Heart left ventricle (tissue), 16 donors: ENCODE measurements around the gene SRPK2. TPM values are rescaled to one million over a fixed set of nuclear protein-coding genes. Genes with fewer than 3 reads are reported as not detected.
A peak's percentile ranks its signal among the peaks of the same experiment; 100 is the strongest.

Experiments
- ATAC-seq, 4 donors: fragments of 200-7000 bp; cut with Tn5 transposase; one replicate each; pipeline ENCODE4 v1.9.1; 2020 to 2022; ENCODE audit warnings: moderate library complexity in 4 of 4, mild to moderate bottlenecking in 3 of 4, moderate number of reproducible peaks in 1 of 4
- DNase-seq, 5 donors: peaks; one replicate each; pipeline ENCODE4 v3.0.0-alpha.2; 2020
- H3K27ac ChIP-seq, 12 donors: fragments of 200-600 bp; sonication (generic) in 4 of 12; one replicate each; pipeline versions ENCODE4 v1.5.0 to v1.8.0; 2016 to 2022; ENCODE audit warnings: mild to moderate bottlenecking in 2 of 12
- H3K27me3 ChIP-seq, 9 donors: fragments of 200-600 bp; sonication (generic) in 2 of 9; one replicate each; pipeline versions ENCODE4 v1.5.1 to v1.8.0; 2016 to 2022; ENCODE audit warnings: mild to moderate bottlenecking in 3 of 9
- H3K36me3 ChIP-seq, 9 donors: fragments of 200-600 bp; sonication (generic) in 2 of 9; one replicate each; pipeline versions ENCODE4 v1.5.0 to v1.8.0; 2018 to 2022; ENCODE audit warnings: mild to moderate bottlenecking in 2 of 9
- H3K4me1 ChIP-seq, 12 donors: fragments of 200-600 bp; sonication (generic) in 4 of 12; one replicate each; pipeline versions ENCODE4 v1.5.0 to v1.8.0; 2016 to 2022; ENCODE audit warnings: mild to moderate bottlenecking in 3 of 12
- H3K4me3 ChIP-seq, 12 donors: fragments of 200-600 bp; sonication (generic) in 4 of 12; one replicate each; pipeline versions ENCODE4 v1.5.0 to v1.8.0; 2017 to 2022; ENCODE audit warnings: mild to moderate bottlenecking in 9 of 12, moderate library complexity in 4 of 12
- H3K9me3 ChIP-seq, 12 donors: fragments of 200-600 bp; sonication (generic) in 4 of 12; one replicate each; pipeline versions ENCODE4 v1.5.0 to v1.8.0; 2016 to 2022; ENCODE audit warnings: mild to moderate bottlenecking in 1 of 12
- CTCF ChIP-seq, 12 donors: fragments of 200-600 bp; sonication (generic) in 4 of 12; IDR thresholded peaks; one replicate each; pipeline versions ENCODE4 v1.5.0 to v1.8.0; 2018 to 2022; ENCODE audit warnings: antibody characterized with exemption in 12 of 12, mild to moderate bottlenecking in 5 of 12
- POLR2A ChIP-seq, 2 donors: fragments of 450-650 bp; IDR thresholded peaks; one replicate each; pipeline ENCODE4 v1.6.1; 2017; ENCODE audit warnings: antibody characterized with exemption in 2 of 2, mild to moderate bottlenecking in 2 of 2, moderate library complexity in 2 of 2
- WGBS, 4 donors: extraction: QIAGEN DNeasy Blood & Tissue Kit in 2 of 4; methylation state at CpG; one replicate each; pipeline versions ENCODE4 v1.1.5 to v1.1.7; 2013 to 2018; 5-methylcytosine and 5-hydroxymethylcytosine counted together
- intact Hi-C, 10 donors: fragments of 100-400 bp; cut with DNase I; formaldehyde crosslinking; loops; one replicate each; pipeline versions ENCODE4 v1.11.1 to v1.14.2; 2022
- polyA plus RNA-seq, 2 donors: library from polyadenylated mRNA; stranded (reverse); fragments of 200-250 nt; gene quantifications; one replicate each; pipeline ENCODE4 v1.2.3, GENCODE V29; 2013
- total RNA-seq, 9 donors: library from RNA; depleted of rRNA in 2 of 9; stranded (reverse); fragments of >200 nt in 2 of 9; fragmentation: NEBNext Ultra II Directional in 3 of 9; extraction: Animal tissue kit (Norgen Biotek cat#: 25700) in 3 of 9; gene quantifications; one replicate each; pipeline versions ENCODE4 v1.1.0 to v1.2.4, GENCODE V29; 2016 to 2023
- donor health status: ischemic (EF 13 %, LVEDD 7.1; RV severe dilation, severe dysfunction).
- donor health status: healthy with polysubstance abuse.
- donor health status: DM: no; HTN: yes; CAD: no.
- donor health status: DM: no; HTN: no; CAD: no.
- donor health status: ischemic (EF 25% LVEDD 6.9; RV normal size, moderate dysfunction).
- donor health status: ischemic (EF 25% LVEDD 5.7; RV mildly dilated, moderate dysfunction).
- donor health status: healthy.
- donor health status: DM: yes; HTN: yes; CAD: no.
- donor health status: ischemic (EF 35%, LVEDD 5.7; RV mildly dilated, moderate dysfunction).
- donor health status: nonischemic (EF 11% LVEDD 7.7; RV severe dilation, severe dysfunction).
- donor health status: DM: yes; HTN: yes; CAD: no.
- donor health status: PGD.
- donor health status: ischemic (EF 29% LVEDD 5.4; RV normal size, mild dysfunction).
- donor health status: nonischemic (EF 23%, LVEDD 6.1; RV moderate dilation, normal function).

Gene SRPK2
- total and polyA plus RNA-seq, 11 donors = 8.6 to 42.4 (median 33.5) TPM

GRCh38 chr7:105079348-105079747 is 309.4 kb downstream of the SRPK2 start:
- no peak overlapping the region for H3K4me3 ChIP-seq
- peak in 1 of 4 donors; percentile 45 for ATAC-seq
- WGBS, 4 donors = 92 to 97% (median 94%) methylated on average over 6 of the region's 6 CpGs
- no peak for DNase-seq
- no peaks in the 10 kb centered on the region for H3K27me3 ChIP-seq
- H3K27ac ChIP-seq = no peak overlapping the region
- peaks cover 0 to 5% (median 0%) of the 10 kb centered on the region in 12 donors for H3K4me1 ChIP-seq
- H3K36me3 ChIP-seq = peaks cover 0 to 100% (median 97%) of the 10 kb centered on the region in 9 donors
- intact Hi-C loops = loop anchor here in 2 of 10 donors (10.0 kb wide), 2 partner anchors 95 to 155 kb away; no protein-coding TSS in a partner anchor
- no peak for TF ChIP-seq POLR2A (IDR thresholded peaks at IDR 0.05)
- TF ChIP-seq CTCF (IDR thresholded peaks at IDR 0.05) = no peak
- no peaks in the 10 kb centered on the region for H3K9me3 ChIP-seq

DNA sequence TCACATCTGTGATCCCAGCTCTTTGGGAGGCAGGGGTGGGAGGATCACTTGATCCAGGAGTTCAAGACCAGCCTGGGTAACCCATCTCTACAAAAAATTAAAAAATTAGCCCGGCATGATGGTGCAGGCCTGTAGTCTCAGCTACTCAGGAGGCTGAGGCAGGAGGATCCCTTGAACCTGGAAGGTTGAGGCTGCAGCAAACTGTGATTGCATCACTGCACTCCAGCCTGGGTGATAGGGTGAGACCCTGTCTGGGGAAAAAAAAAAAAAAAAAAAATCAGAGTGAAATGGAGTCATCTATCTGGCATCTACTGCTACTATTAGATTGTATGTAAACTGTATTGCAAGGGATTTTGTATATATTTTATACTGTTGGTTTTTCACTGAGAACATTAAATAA is 315.6 kb downstream of the SRPK2 start:
- H3K36me3 ChIP-seq = peaks cover 0 to 100% (median 98%) of the 10 kb centered on the region in 9 donors
- intact Hi-C loops = loop anchor here in 3 of 10 donors (5.0 to 10.0 kb wide), 3 partner anchors 34 to 148 kb away; no protein-coding TSS in a partner anchor
- WGBS, 4 donors = 89 to 100% (median 98%) methylated on average over 1 of the region's 1 CpG
- no peak for DNase-seq
- H3K9me3 ChIP-seq = no peaks in the 10 kb centered on the region
- TF ChIP-seq CTCF (IDR thresholded peaks at IDR 0.05) = no peak
- TF ChIP-seq POLR2A (IDR thresholded peaks at IDR 0.05) = no peak
- no peak overlapping the region for H3K4me3 ChIP-seq
- no peak overlapping the region for H3K27ac ChIP-seq
- no peaks in the 10 kb centered on the region for H3K27me3 ChIP-seq
- H3K4me1 ChIP-seq = peaks cover 0 to 7% (median 0%) of the 10 kb centered on the region in 12 donors
- no peak for ATAC-seq

DNA sequence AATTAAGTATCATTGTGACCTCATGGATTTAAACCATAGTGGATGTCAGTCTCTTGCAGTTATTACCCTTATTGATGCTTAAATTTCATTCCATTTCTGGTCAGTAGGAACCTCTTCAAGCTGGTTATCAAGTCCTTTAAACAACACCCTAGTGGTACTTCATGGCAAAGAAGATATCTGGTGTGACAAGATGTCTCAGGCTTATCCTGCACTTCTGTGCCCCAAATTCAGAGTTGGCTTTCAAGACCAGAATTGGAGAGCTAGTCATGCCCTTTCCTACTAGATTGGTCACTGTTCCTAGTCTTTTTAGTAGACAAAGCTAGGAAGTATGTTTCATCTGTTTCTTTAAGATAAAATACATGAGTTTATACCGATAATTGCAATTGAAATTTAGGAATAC is 319.8 kb downstream of the SRPK2 start:
- no peak for DNase-seq
- Histone ChIP-seq H3K27me3 (no peaks in the 10 kb centered on the region), H3K9me3 (no peaks in the 10 kb centered on the region), H3K4me1 (peaks cover 0 to 20% (median 2%) of the 10 kb centered on the region in 12 donors), H3K27ac (no peak overlapping the region), H3K36me3 (peaks cover 0 to 100% (median 97%) of the 10 kb centered on the region in 9 donors), H3K4me3 (no peak overlapping the region)
- TF ChIP-seq POLR2A (IDR thresholded peaks at IDR 0.05) = no peak
- no peak for TF ChIP-seq CTCF (IDR thresholded peaks at IDR 0.05)
- intact Hi-C loops = loop anchor here in 1 of 10 donors (10.0 kb wide), 1 partner anchor 54 kb away; the partner anchor contains the start of gene KMT2E
- no peak for ATAC-seq
- 84 to 96% (median 90%) methylated on average over 1 of the region's 1 CpG for WGBS, 4 donors

GRCh38 chr7:105067691-105068090 is 321.0 kb downstream of the SRPK2 start:
- Histone ChIP-seq H3K9me3 (no peaks in the 10 kb centered on the region), H3K4me3 (no peak overlapping the region), H3K27me3 (no peaks in the 10 kb centered on the region), H3K27ac (no peak overlapping the region), H3K4me1 (peaks cover 0 to 25% (median 3%) of the 10 kb centered on the region in 12 donors), H3K36me3 (peaks cover 0 to 100% (median 97%) of the 10 kb centered on the region in 9 donors)
- intact Hi-C loops = loop anchor here in 1 of 10 donors (10.0 kb wide), 1 partner anchor 53 kb away; the partner anchor contains the start of gene KMT2E
- 96 to 99% (median 97%) methylated on average over 5 of the region's 5 CpGs for WGBS, 4 donors
- ATAC-seq (no peak), DNase-seq (no peak)
- TF ChIP-seq POLR2A (IDR thresholded peaks at IDR 0.05) = no peak
- TF ChIP-seq CTCF (IDR thresholded peaks at IDR 0.05) = no peak

Other genes with a start within 250 kb of the SRPK2 start
- 1 to 10 TPM; 2.8 to 7.9 (median 5.5) TPM for gene PUS7, start 133.3 kb upstream of the SRPK2 start, total RNA-seq
- 1 to 10 TPM; 1.9 to 5.6 TPM for gene PUS7, start 133.3 kb upstream of the SRPK2 start, polyA plus RNA-seq
- gene RINT1, start 143.3 kb upstream of the SRPK2 start, total RNA-seq = 10 to 100 TPM in 8 of 9 donors, 1 to 10 TPM in 1; 9.2 to 14.7 (median 13.3) TPM
- gene RINT1, start 143.3 kb upstream of the SRPK2 start, polyA plus RNA-seq = 10 to 100 TPM; 11.0 to 16.0 TPM
- gene EFCAB10, start 192.6 kb upstream of the SRPK2 start, total RNA-seq = not detected
- not detected for gene EFCAB10, start 192.6 kb upstream of the SRPK2 start, polyA plus RNA-seq